NB4 (cell line): ENCODE measurements around the gene LDB3.

Source experiments
- DNase-seq: peaks from one replicate; pipeline ENCODE4 v3.0.0; 2010; ENCODE audit warnings: low read depth
- H3K4me3 ChIP-seq: one replicate; pipeline ENCODE4 v1.5.1; 2011; ENCODE audit warnings: mild to moderate bottlenecking, low read depth, low read length, moderate library complexity
- MYC ChIP-seq: IDR thresholded peaks from 2 replicates; pipeline ENCODE4 v1.6.1; 2011; ENCODE audit warnings: low read depth, low read length
- POLR2A ChIP-seq: IDR thresholded peaks from 2 replicates; pipeline ENCODE4 v1.6.1; 2011; ENCODE audit warnings: mild to moderate bottlenecking; ENCODE audit not compliant: insufficient read length; ENCODE audit errors: extremely low read depth
- TF ChIP-seq, protein P1 (sequence below): IDR thresholded peaks from one replicate; pipeline ENCODE4 v1.5.1; 2012; ENCODE audit warnings: low read depth, low read length
- TF ChIP-seq, protein P2 (sequence below): IDR thresholded peaks from 2 replicates; pipeline ENCODE4 v1.6.1; 2011; ENCODE audit warnings: low read depth, low read length

LDB3 gene

DNA sequence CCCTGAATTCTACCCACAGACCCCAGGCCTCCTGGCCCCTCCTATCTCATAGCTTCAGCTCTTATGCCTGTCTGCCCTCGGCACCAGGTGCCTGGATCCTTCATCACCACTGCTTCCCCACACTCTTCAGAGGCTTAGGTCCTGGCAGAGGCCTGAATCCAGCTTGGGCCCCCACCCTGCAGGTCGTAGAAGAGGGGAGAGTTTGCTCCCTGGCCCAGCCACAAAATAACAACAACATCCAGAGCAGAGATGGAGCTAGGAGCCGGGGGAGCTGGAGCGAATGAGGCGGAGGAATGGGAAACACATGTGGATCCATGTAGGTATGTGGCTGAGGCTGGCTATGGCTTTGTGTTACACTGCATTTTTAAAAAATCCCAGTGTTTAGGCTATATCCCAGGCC is 21.8 kb upstream of the LDB3 start:
- DNase-seq = no peak
- no peak overlapping the region for H3K4me3 ChIP-seq
- TF ChIP-seq, protein P1, sequence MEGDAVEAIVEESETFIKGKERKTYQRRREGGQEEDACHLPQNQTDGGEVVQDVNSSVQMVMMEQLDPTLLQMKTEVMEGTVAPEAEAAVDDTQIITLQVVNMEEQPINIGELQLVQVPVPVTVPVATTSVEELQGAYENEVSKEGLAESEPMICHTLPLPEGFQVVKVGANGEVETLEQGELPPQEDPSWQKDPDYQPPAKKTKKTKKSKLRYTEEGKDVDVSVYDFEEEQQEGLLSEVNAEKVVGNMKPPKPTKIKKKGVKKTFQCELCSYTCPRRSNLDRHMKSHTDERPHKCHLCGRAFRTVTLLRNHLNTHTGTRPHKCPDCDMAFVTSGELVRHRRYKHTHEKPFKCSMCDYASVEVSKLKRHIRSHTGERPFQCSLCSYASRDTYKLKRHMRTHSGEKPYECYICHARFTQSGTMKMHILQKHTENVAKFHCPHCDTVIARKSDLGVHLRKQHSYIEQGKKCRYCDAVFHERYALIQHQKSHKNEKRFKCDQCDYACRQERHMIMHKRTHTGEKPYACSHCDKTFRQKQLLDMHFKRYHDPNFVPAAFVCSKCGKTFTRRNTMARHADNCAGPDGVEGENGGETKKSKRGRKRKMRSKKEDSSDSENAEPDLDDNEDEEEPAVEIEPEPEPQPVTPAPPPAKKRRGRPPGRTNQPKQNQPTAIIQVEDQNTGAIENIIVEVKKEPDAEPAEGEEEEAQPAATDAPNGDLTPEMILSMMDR = no peak
- TF ChIP-seq, protein P2, sequence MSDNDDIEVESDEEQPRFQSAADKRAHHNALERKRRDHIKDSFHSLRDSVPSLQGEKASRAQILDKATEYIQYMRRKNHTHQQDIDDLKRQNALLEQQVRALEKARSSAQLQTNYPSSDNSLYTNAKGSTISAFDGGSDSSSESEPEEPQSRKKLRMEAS = no peak
- no peak for TF ChIP-seq POLR2A
- TF ChIP-seq MYC = no peak

DNA sequence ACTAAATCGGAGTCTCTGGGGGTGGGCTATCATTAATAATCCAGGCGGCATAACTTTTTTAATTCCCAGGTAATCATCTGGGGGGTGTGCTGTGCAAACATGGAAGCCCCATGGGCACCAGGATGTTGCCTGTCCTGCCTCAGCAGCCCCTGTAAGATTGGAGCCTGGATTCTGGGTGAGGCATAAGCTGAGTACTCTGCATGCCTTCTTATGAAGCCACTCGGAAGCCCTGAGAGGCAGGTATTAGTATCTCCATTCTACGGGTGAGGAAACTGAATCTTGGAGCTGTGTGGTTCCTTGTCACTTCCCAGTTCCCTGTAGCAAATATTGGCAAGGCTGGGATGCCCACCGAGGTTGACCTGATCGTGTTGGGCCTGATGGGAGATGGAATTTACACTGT is 21.4 kb upstream of the LDB3 start:
- no peak overlapping the region for H3K4me3 ChIP-seq
- DNase-seq = no peak
- TF ChIP-seq MYC (no peak), POLR2A (no peak)
- TF ChIP-seq, protein P1 = no peak

DNA sequence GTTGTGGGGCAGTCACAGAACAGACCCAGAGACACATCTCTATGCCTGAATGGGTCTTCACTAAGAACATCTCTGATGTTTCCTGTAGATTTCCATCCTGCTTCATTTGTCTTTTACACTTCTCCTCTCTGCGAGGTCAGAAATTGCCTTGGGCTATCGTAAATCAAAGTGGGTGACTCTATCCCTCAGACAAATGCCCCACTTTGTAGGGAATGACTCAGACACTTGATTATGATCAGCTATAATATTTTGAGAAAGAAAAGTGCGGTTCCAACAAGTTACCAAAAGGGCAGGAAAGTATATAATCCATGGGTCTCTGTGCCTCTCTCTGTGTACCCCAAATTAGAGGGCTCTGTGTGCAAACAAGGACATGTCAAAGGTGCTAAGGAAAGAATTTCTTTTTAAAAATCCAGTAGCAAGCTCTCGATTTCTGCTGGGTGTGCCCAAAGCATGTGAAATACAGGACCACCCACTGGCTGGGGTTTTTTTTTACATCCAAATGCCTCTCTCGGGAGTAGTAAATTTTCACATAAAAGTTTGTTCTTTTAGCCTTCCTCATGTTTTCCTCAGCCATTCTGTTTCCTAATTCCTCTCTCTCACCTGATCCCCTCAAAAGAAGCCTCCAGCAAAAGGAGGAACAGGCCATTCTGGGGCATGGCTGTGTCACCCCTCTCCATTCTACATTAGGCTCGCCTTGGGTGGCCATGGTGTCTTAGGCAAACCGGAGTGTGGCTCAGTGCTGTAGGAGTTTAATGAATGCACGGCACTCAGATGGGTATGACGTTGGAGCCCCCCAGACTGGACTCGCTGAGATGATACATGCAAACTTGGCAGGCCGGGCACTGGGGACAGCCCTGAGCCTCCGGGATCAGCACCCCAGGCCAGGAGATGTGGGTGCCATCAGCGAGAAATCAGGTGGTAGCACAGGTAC is 20.3 kb upstream of the LDB3 start:
- no peak for DNase-seq

DNA sequence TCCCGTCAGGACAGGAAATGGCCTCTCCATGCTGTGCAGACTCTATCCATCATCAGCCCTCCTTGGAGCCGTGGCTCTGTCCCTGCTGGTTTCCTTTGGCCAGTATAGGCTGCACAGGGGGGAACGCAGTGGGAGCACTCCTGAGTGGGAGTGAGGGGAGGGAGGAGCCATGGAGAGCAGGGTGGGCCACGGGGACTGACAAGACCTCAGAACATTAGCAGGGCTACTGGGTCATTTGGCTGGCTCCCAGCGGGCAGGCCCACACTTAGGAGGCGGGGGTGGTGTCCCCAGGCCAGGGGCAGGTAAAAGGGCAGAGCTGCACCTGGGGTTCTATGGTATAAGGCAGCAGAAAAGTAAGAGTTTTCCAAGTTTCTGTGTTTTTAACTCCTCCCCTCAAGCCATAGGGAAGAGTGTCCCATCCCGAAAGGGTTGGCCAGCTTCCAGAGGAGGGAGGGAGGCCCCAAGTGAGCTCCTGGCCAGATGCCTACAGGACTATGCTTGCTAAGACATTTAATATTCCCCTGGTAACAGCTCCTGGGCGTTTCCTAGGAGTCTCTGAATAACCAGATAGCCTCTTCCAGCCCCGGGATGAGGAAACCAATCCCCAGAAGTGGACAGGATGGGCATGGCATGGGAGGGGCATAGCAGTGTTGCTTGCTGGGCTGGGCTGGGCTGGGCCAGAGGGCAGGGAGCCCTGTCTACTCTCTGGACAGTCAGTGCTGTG is 19.4 kb upstream of the LDB3 start:
- DNase-seq = no peak
- TF ChIP-seq, protein P1 = no peak
- TF ChIP-seq, protein P2 = no peak
- TF ChIP-seq POLR2A (no peak), MYC (no peak)

More for the DNA sequence above, 20.3 kb upstream of the LDB3 start:
- TF ChIP-seq, protein P2 = no peak
- TF ChIP-seq MYC = no peak
- TF ChIP-seq, protein P1 = no peak
- TF ChIP-seq POLR2A = no peak
- H3K4me3 ChIP-seq = no peak overlapping the region

DNA sequence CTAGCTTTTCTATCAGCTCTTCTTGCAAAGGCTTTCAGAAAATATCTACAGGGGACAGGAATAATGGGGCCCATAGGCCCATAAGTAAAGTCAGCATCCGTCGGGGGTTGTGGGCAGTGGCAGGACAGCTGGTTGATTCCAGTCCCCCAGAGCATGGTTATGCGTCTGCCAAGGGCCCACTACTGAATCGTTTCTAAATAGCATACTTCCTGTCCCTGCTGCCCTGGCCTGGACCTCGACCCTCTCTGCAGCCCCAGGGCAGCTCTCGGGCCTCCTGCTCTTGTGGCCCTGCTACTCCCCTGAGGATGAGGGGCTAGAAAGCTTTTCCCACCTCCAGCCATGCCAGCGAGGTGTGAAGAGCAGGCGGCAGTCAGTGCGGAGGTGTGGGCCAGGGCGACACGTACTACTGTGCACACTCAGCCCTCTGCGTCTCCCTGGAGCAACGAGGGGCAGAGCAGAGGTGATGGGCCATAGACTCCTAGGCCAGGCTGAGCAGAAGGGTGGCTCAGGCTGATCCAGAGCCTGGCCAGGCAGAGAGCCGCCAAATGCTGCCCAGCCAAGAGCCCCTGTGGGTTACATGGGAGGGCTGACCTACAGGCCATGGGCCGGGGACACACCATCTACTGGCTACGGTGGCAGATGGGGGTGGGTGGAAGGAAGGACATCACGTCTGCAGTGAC is 18.7 kb upstream of the LDB3 start:
- TF ChIP-seq, protein P1 = no peak
- no peak for TF ChIP-seq MYC
- TF ChIP-seq, protein P2 = no peak
- no peak for TF ChIP-seq POLR2A
- H3K4me3 ChIP-seq = no peak overlapping the region
- no peak for DNase-seq

More for the DNA sequence above, 19.4 kb upstream of the LDB3 start:
- no peak overlapping the region for H3K4me3 ChIP-seq
